ENCODE data around the gene GCC2. TPM values are rescaled to one million over a fixed set of nuclear protein-coding genes. Genes with fewer than 3 reads are reported as not detected.
A peak's percentile ranks its signal among the peaks of the same experiment; 100 is the strongest.
"Not testable (repeated sequence)": the region's sequence is repeated elsewhere in the genome, so short reads cannot be mapped to it uniquely, and the experiment has no call there.

GCC2 gene
- total RNA-seq, 3 donors from 2014 or later (not counting 1 experiment from before 2014, with no cell fraction given), result 84.8 to 110 (median 89.6) TPM

DNA sequence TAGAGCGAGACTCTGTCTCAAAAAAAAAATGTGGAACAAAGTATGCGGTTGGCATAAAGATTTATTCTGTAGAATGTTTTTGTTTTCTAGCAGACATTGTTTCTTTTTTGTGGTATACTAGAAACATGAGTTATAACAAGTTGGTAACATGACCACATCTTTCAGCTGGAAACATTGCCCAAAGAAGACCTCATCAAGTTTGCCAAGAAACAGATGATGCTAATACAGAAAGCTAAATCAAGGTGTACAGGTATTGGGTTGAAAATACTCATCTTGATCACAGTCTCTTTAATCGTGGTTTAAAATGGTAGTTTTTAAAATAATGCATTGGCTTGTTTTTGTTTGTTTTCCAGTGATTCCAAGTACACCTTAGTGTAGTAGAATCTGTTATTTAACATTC is 1.9 kb downstream of the GCC2 start:
- 92% methylated on average over 2 of the region's 3 CpGs for WGBS (ENCODE audit: insufficient coverage)
- Mint-ChIP-seq H3K4me3 (no peak overlapping the region), H3K4me1 (peaks cover 29 to 41% of the 10 kb centered on the region in 2 donors), H3K27me3 (ENCODE audit: low read depth in 2 of 2) (no peaks in the 10 kb centered on the region), H3K27ac (peak overlapping the region; percentile 96 to 99), H3K36me3 (peaks cover 11% of the 10 kb centered on the region), H3K9me3 (no peaks in the 10 kb centered on the region)
- no peaks in the 10 kb centered on the region for H3K27me3 ChIP-seq (ENCODE audit: control insufficient read depth, insufficient read depth, low read length)
- H3K36me3 ChIP-seq (ENCODE audit: control insufficient read depth, insufficient read depth, low read length), result peaks cover 33% of the 10 kb centered on the region
- no peak overlapping the region for H3K27ac ChIP-seq (ENCODE audit: low read length)
- intact Hi-C loops (cut with micrococcal nuclease), result no loop called here
- no peaks in the 10 kb centered on the region for H3K9me3 ChIP-seq (ENCODE audit: control insufficient read depth, insufficient read depth, low read length)
- no peak for DNase-seq
- no peak overlapping the region for H3K4me3 ChIP-seq (ENCODE audit: low read length)
- peaks cover 11% of the 10 kb centered on the region for H3K4me1 ChIP-seq (ENCODE audit: control insufficient read depth, insufficient read depth, low read length)
- no peak for ATAC-seq
- TF ChIP-seq, protein P1, sequence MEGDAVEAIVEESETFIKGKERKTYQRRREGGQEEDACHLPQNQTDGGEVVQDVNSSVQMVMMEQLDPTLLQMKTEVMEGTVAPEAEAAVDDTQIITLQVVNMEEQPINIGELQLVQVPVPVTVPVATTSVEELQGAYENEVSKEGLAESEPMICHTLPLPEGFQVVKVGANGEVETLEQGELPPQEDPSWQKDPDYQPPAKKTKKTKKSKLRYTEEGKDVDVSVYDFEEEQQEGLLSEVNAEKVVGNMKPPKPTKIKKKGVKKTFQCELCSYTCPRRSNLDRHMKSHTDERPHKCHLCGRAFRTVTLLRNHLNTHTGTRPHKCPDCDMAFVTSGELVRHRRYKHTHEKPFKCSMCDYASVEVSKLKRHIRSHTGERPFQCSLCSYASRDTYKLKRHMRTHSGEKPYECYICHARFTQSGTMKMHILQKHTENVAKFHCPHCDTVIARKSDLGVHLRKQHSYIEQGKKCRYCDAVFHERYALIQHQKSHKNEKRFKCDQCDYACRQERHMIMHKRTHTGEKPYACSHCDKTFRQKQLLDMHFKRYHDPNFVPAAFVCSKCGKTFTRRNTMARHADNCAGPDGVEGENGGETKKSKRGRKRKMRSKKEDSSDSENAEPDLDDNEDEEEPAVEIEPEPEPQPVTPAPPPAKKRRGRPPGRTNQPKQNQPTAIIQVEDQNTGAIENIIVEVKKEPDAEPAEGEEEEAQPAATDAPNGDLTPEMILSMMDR (IDR thresholded peaks at IDR 0.05), result no peak

DNA sequence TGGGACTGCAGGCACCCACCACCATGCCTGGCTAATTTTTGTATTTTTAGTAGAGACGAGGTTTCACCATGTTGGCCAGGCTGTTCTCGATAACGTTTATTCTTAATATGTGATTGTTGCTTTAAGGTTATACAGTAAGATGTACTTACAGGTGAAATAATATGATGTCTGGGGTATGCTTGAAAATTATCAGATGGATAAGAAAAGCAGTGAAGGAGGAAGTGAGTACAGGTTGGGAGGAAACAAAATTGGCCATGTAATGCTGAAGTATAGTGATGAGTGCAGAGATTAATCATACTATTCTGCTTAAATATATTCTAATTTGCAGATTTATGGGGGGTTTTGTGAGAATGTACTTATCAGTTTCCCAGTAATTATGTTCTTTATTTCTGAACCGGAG is 3.0 kb downstream of the GCC2 start:
- H3K4me3 Mint-ChIP-seq, result no peak overlapping the region
- 99% methylated on average over 4 of the region's 4 CpGs for WGBS (ENCODE audit: insufficient coverage)
- Histone ChIP-seq H3K27ac (ENCODE audit: low read length) (no peak overlapping the region), H3K27me3 (ENCODE audit: control insufficient read depth, insufficient read depth, low read length) (no peaks in the 10 kb centered on the region), H3K4me1 (ENCODE audit: control insufficient read depth, insufficient read depth, low read length) (peaks cover 11% of the 10 kb centered on the region), H3K9me3 (ENCODE audit: control insufficient read depth, insufficient read depth, low read length) (no peaks in the 10 kb centered on the region), H3K36me3 (ENCODE audit: control insufficient read depth, insufficient read depth, low read length) (peaks cover 40% of the 10 kb centered on the region), H3K4me3 (ENCODE audit: low read length) (no peak overlapping the region)
- intact Hi-C loops (cut with micrococcal nuclease), result no loop called here
- peaks cover 35 to 48% of the 10 kb centered on the region in 2 donors for H3K4me1 Mint-ChIP-seq
- H3K27ac Mint-ChIP-seq, result peak overlapping the region; percentile 35 to 96
- H3K9me3 Mint-ChIP-seq, result no peaks in the 10 kb centered on the region
- peaks cover 18% of the 10 kb centered on the region for H3K36me3 Mint-ChIP-seq
- TF ChIP-seq, protein P1 (IDR thresholded peaks at IDR 0.05), result no peak
- no peak for ATAC-seq
- no peak for DNase-seq
- no peaks in the 10 kb centered on the region for H3K27me3 Mint-ChIP-seq (ENCODE audit: low read depth in 2 of 2)

DNA sequence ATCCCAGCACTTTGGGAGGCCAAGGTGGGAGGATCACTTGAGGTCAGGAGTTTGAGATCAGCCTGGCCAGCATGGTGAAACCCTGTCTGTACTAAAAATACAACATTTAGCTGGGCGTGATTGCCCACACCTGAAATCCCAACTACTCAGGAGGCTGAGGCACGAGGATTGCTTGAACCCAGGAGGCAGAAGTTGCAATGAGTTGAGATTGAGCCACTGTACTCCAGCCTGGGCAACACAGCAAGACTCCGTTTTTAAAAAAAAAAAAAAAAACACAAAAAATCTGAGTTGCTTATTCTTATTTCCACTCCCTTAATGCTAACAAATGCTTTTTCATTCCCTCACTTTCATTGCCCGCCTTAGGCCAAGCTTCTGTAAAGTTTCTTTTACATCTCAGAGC is 4.5 kb downstream of the GCC2 start:
- intact Hi-C loops (cut with micrococcal nuclease), result not testable (repeated sequence)
- Mint-ChIP-seq H3K36me3 (peaks cover 33% of the 10 kb centered on the region), H3K27ac (peak overlapping the region; percentile 53 to 96)

DNA sequence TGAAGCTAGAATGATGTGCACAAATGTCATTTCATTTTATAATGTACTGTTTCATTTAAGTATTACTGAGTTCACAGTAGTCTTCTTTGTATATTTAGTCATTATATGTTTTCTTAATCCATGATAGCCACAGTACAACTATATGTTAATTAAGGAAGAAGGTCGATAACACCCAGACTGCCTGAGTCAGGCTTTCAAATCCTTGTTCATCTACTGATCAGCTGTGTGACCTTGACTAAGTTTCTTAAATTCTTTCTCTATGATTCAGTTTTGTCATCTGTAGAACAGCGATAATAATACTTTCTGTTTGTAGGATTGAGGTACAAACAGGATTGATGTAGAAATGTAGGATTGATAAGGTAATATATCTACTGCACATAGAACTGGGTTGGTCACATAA is 5.4 kb downstream of the GCC2 start:
- peaks cover 53% of the 10 kb centered on the region for H3K36me3 ChIP-seq (ENCODE audit: control insufficient read depth, insufficient read depth, low read length)
- H3K4me1 Mint-ChIP-seq, result peaks cover 43 to 56% of the 10 kb centered on the region in 2 donors
- intact Hi-C loops (cut with micrococcal nuclease), result no loop called here
- H3K27me3 ChIP-seq (ENCODE audit: control insufficient read depth, insufficient read depth, low read length), result no peaks in the 10 kb centered on the region
- TF ChIP-seq, protein P1 (IDR thresholded peaks at IDR 0.05), result no peak
- no peak overlapping the region for H3K27ac Mint-ChIP-seq
- peaks cover 4% of the 10 kb centered on the region for H3K4me1 ChIP-seq (ENCODE audit: control insufficient read depth, insufficient read depth, low read length)
- no peak overlapping the region for H3K27ac ChIP-seq (ENCODE audit: low read length)
- WGBS (ENCODE audit: insufficient coverage), result 75% methylated on average over 1 of the region's 2 CpGs
- ATAC-seq, result no peak
- H3K4me3 Mint-ChIP-seq, result no peak overlapping the region
- peaks cover 4 to 7% of the 10 kb centered on the region in 2 donors for H3K9me3 Mint-ChIP-seq
- peaks cover 42% of the 10 kb centered on the region for H3K36me3 Mint-ChIP-seq
- H3K9me3 ChIP-seq (ENCODE audit: control insufficient read depth, insufficient read depth, low read length), result no peaks in the 10 kb centered on the region
- no peaks in the 10 kb centered on the region for H3K27me3 Mint-ChIP-seq (ENCODE audit: low read depth in 2 of 2)
- H3K4me3 ChIP-seq (ENCODE audit: low read length), result no peak overlapping the region
- DNase-seq, result no peak

More for the DNA sequence above, 4.5 kb downstream of the GCC2 start:
- not testable (repeated sequence) for ATAC-seq; DNase-seq; H3K27ac ChIP-seq (ENCODE audit: low read length); H3K4me1 ChIP-seq (ENCODE audit: control insufficient read depth, insufficient read depth, low read length); H3K27me3 ChIP-seq (ENCODE audit: control insufficient read depth, insufficient read depth, low read length); H3K9me3 ChIP-seq (ENCODE audit: control insufficient read depth, insufficient read depth, low read length); H3K27me3 Mint-ChIP-seq (ENCODE audit: low read depth in 2 of 2); H3K4me3 Mint-ChIP-seq; H3K9me3 Mint-ChIP-seq; H3K4me3 ChIP-seq (ENCODE audit: low read length)
- 99% methylated on average over 4 of the region's 4 CpGs for WGBS (ENCODE audit: insufficient coverage)
- H3K36me3 ChIP-seq (ENCODE audit: control insufficient read depth, insufficient read depth, low read length), result peaks cover 48% of the 10 kb centered on the region
- H3K4me1 Mint-ChIP-seq, result peaks cover 43 to 55% of the 10 kb centered on the region in 2 donors
